GM10248 (cell line): Measurements from ENCODE around the gene ITGAE.

ENCODE experiments used
- CTCF ChIA-PET: fragments of 300-600 bp; sonication (Branson Sonifier 250); formaldehyde crosslinking; extraction: SDS; loops from one replicate; lab custom pipeline; 2021; ENCODE audit warnings: antibody characterized with exemption; lab: Yijun Ruan, JAX
- POLR2A ChIA-PET: fragments of 350-650 bp; sonication (Branson Sonifier 250); formaldehyde crosslinking; extraction: SDS; loops from one replicate; lab custom pipeline; 2020; ENCODE audit warnings: antibody characterized with exemption; lab: Yijun Ruan, JAX
- DNase-seq: peaks from one replicate; pipeline ENCODE4 v3.0.0; 2012; ENCODE audit errors: extremely low spot score
- TF ChIP-seq, protein P1 (sequence below): IDR thresholded peaks from 2 replicates; pipeline ENCODE4 v1.5.1; 2012; ENCODE audit warnings: mild to moderate bottlenecking, low read depth; ENCODE audit errors: extremely low read depth, missing control alignments, control extremely low read depth

The ITGAE gene

DNA sequence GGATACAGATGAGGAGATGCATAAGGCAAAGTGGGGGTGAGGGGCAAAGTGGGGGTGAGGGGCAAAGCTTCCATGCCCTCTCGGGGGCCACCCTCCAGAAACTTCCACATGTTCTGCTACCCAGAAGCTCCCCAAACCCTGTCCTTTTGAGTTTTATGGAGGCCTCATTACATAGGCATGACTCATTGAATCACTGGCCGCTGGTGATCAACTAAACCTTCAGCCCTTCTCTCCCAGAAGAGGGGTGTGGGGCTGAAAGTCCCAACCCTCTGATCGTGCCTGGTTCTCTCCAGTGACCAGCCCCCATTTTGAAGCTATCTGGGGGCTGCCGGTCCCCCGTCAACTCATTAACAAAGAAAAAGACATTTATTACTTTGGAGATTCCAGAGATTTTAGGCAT is 27.5 kb downstream of the ITGAE start:
- ChIA-PET POLR2A (no interaction called here), CTCF (interaction anchor here (1.1 to 1.4 kb wide), 2 partner anchors 54 to 73 kb away, joined by 3 to 4 read pairs; partner anchors contain the start of gene NCBP3)
- DNase-seq: no peak
- TF ChIP-seq, protein P1, sequence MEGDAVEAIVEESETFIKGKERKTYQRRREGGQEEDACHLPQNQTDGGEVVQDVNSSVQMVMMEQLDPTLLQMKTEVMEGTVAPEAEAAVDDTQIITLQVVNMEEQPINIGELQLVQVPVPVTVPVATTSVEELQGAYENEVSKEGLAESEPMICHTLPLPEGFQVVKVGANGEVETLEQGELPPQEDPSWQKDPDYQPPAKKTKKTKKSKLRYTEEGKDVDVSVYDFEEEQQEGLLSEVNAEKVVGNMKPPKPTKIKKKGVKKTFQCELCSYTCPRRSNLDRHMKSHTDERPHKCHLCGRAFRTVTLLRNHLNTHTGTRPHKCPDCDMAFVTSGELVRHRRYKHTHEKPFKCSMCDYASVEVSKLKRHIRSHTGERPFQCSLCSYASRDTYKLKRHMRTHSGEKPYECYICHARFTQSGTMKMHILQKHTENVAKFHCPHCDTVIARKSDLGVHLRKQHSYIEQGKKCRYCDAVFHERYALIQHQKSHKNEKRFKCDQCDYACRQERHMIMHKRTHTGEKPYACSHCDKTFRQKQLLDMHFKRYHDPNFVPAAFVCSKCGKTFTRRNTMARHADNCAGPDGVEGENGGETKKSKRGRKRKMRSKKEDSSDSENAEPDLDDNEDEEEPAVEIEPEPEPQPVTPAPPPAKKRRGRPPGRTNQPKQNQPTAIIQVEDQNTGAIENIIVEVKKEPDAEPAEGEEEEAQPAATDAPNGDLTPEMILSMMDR: no peak

- ChIA-PET CTCF (interaction anchor here (1.4 to 2.7 kb wide), 2 partner anchors 35 to 55 kb away, joined by 3 to 13 read pairs; no protein-coding TSS in a partner anchor), POLR2A (interaction anchor here (0.6 kb wide), 1 partner anchor 44 kb away, joined by 4 read pairs; no protein-coding TSS in a partner anchor)
- DNase-seq: peak; percentile 10
- TF ChIP-seq, protein P1: no peak
Measured at GRCh38 chr17:3772764-3773163, 28.2 kb downstream of the ITGAE start.

GRCh38 chr17:3771140-3771539 is 29.8 kb downstream of the ITGAE start:
- POLR2A ChIA-PET: no interaction called here
- CTCF ChIA-PET: interaction anchor here (1.5 to 2.7 kb wide), 2 partner anchors 33 to 39 kb away, joined by 4 to 13 read pairs; no protein-coding TSS in a partner anchor
- DNase-seq: peak; percentile 5
- TF ChIP-seq, protein P1: no peak

- ChIA-PET POLR2A (interaction anchor here (0.7 kb wide), 1 partner anchor 30 kb away, joined by 3 read pairs; no protein-coding TSS in a partner anchor), CTCF (interaction anchor here (1.5 to 2.7 kb wide), 4 partner anchors 10 to 38 kb away, joined by 4 to 13 read pairs (median 7); no protein-coding TSS in a partner anchor)
- peak; percentile 52 for DNase-seq
- TF ChIP-seq, protein P1: no peak
Measured at GRCh38 chr17:3770466-3770865, 30.5 kb downstream of the ITGAE start.

DNA sequence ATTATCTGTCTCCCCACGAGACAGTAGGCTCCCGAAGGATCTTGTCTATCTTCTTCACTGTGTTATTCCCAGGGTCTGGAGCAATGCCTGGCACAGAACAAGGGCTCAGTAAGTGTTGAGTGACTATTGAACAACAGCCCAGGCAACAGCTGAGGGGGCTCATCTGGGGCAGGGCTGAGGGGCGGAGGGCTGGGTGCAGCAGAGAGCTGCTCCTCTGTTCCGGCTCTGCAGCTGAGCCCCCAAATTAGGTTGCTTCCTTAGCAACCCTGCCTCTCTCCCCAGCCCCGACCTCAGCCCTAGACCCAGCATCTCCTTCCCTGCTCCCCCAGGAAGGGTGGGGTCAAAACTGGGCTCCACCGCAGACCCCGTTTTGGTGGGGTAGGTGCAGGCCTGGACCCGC is 32.2 kb downstream of the ITGAE start:
- ChIA-PET POLR2A (no interaction called here), CTCF (interaction anchor here (1.5 to 1.8 kb wide), 3 partner anchors 8 to 33 kb away, joined by 4 to 8 read pairs (median 6); no protein-coding TSS in a partner anchor)
- TF ChIP-seq, protein P1: no peak
- DNase-seq: no peak

DNA sequence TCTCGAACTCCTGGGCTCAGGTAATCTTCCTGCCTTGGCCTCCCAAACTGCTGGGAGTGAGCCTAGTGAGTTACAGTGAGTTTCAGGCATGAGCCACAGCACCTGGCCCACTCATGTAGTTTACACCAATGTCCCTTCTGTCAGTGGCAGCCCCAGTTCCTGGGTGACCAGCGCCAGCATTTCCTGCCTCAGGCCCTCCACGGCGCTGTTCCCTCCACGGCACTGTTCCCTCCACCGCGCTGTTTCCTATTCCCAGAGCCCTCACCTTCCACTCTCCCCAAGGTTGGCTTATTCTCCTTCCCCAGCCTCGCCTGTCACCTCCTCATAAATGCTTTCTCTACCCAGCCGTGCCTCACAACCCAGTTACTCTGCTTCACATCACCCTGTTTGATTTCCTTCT is 32.6 kb downstream of the ITGAE start:
- ChIA-PET CTCF (interaction anchor here (1.1 kb wide), 1 partner anchor 59 kb away, joined by 5 read pairs; no protein-coding TSS in a partner anchor), POLR2A (no interaction called here)
- TF ChIP-seq, protein P1: no peak
- no peak for DNase-seq
